Stimulated activated CD4-positive, alpha-beta T cell treated with anti-CD3 and anti-CD28 coated beads, TNF-alpha, amount 100 ng/mL, for 1 hour (primary cell): ENCODE data around the gene RIOK1.

Experiments used
- DNase-seq, 3 donors: peaks; one replicate each; pipeline ENCODE4 v3.0.0-alpha.2; 2020; ENCODE audit warnings: low read depth in 3 of 3, low spot score in 1 of 3

Gene RIOK1

GRCh38 chr6:7406743-7407142 is 17.1 kb downstream of the RIOK1 start:
- DNase-seq: no peak

DNA sequence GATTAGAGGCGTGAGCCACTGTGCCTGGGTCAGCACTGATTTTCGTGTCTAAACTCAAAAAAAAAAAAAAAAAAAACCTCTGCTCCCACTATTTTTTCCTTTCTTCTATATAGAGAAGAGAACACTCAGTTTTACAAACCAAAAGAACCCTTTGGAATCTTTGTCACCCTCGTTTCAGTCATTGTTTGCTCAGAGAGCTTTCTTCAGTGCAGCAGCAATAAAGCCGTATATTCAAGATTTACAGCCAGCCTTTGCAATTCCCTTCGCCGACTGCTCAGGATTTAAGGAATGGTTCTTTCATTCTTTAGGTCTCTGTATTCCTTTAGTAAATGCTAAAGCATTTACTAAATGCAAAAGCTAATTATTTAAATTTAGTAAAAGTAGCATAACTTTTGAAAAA is 20.1 kb downstream of the RIOK1 start:
- no peak for DNase-seq

DNA sequence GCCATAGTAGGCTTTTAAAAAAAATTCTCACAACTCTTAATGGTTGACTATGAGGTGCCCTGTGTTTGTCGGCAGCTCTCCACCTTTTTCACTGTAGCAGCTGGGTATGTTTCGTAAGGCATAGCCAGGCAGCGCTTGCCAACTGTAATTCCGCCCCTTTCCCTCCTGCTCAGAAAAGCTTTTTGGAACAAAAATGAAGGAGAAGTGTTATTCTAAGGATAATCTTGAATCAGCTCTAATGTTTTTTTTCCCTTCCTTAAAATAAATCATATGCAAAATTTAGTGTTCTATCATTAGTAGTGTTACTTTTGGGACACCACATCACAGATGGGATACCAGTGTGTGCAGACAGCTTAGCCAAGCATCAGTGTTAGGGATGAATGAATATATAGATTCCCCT is 21.2 kb downstream of the RIOK1 start:
- DNase-seq: no peak

GRCh38 chr6:7411328-7411727 is 21.7 kb downstream of the RIOK1 start:
- no peak for DNase-seq

DNA sequence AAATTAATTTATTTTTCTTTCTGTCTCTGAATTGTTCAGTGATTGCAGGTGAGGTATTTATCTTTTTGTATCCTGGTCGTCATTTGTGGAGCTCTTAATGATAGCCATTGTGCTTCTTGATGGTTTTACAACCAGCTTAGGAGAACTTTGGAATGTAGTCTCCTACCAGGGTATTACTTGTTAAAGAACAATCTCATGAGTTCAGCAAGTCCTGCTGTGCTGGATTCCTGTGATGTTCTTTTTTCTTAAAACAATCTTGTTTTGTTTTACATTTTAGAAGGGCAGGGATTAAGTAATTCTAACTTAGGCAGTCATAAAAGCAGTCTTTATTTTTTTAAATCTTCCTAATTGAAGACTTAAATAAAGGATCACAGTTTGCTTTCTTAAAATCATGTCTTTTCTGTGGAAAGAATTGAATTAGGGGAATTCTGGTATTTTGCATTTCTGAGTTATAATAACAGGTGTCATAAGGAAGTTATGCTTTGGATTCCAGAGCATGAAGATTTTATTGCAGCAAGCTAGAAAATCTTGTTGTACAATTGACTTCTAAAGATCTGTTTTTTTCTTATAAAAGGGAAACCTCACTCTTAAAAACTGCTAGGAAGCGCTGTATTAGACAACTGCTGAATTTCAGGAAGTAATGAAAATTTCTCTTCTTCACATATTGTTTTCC is 23.7 kb downstream of the RIOK1 start:
- DNase-seq: no peak

DNA sequence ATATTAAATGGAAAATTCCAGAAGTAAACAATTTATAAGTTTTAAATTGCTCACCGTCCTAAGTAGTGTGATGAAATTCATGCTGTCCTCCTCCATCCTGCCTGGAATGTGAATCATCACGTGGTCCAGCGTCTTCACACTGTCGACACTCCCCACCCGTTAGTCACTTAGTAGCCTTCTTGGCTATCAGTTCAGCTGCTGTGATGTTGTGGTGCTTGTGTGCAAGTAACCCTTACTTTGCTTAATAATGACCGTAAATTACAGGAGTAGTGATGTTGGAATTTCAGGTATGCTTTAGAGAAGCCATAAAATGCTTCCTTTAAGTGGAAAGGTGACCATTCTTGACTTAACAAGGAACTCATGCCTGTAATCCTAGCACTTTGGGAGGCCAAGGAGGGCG is 25.2 kb downstream of the RIOK1 start:
- no peak for DNase-seq

DNA sequence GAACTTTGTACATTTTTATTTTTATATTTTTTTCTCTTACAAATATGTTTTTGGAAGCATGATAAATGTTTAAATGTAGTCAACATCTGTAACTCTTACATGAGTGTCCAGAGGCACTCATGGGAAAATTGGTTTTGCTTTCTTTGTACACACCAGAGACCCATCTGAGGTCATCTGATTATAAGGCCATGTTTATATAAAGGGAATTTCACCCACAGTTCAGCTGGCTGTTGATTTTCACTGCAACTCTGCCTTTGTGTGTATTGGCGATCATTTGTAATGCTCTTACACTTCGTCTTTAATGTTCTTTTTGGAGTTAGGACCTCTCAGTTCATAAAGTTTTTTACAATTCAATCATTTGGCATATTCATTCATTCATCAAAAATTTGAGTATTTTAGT is 28.1 kb downstream of the RIOK1 start:
- DNase-seq: no peak

GRCh38 chr6:7418238-7418905 is 28.8 kb downstream of the RIOK1 start:
- DNase-seq: no peak

GRCh38 chr6:7419065-7419464 is 29.5 kb downstream of the RIOK1 start:
- no peak for DNase-seq

DNA sequence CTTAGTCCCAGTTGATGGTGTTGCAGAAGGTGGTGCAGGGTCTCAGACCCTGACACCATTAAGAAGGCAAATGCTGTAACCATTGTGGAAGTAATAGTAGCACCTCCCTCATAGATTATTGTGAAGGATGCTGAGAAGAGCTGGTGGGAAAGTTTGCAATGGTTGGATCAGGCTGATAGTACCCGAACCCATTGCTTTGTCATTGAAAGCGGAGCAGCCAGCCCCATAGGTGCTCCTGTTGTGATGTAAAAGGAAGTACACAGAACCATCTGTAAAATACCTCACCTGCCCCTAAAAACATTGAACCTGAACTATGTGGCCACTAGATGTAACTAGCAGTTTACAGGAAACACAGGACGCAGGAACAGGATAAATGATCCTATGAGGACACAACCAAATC is 31.5 kb downstream of the RIOK1 start:
- DNase-seq: no peak

DNA sequence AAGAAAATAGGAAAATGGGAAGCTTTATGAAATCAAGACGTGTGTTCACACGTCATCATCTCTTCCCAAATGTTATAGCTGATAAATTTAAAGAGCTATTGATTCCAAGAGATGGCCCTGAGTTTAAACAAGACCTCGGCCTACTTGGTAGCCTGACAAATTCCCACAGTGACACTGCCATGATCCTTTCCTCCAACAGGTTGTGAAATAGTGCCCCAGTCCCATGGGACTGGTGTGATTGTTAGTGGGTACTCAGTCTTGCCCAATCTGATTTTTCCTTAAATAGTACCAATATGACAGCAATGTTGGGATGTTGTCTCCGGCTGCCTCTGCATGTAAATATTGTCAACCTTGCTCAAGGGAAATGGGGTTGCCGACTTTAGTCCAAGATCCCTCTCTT is 34.5 kb downstream of the RIOK1 start:
- DNase-seq: no peak

DNA sequence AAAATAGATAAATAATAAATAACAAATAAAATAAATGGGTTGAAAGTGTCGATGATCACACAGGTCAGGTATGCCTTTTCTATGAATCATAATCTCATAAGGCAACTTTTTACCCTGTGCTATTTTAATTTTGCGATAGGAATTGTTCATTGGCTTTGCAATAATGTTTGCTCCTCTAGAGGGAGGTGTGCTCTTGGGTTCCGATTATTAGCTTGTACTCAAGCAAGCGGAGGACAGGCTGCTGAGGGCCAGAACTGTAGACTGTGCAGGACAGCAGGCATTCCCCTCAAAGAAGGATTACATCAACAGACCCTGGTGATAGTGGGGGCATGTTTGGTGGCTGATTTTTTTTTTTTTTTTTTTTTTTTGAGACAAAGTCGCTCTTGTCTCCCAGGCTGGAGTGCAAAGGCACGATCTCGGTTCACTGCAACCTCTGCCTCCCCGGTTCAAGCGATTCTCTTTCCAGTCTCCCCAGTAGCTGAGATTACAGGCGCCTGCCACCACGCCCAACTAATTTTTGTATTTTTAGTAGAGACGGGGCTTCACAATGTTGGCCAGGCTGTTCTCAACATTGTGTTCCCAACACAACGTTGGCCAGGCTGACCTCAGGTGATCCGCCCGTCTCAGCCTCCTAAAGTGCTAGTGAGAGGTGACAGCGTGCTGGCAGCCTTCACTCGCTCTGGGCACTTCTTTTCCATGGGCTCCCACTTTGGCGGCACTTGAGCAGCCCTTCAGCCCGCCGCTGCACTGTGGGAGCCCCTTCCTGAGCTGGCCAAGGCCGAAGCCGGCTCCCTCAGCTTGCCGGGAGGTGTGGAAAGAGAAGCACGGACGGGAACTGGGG is 35.6 kb downstream of the RIOK1 start:
- no peak for DNase-seq

DNA sequence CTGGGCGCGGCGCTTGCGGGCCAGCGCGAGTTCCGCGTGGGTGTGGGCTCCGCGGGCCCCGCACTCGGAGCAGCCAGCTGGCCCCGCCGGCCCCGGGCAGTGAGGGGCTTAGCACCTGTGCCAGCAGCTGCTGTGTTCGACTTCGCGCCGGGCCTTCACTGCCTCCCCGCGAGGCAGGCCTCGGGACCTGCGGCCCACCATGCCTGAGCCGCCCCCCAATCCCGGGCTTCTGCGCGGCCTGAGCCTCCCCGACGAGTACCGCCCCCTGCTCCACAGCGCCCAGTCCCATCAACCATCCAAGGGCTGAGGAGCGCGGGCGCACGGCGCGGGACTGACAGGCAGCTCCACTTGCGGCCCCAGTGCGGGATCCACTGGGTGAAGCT is 36.2 kb downstream of the RIOK1 start:
- no peak for DNase-seq

GRCh38 chr6:7426447-7427169 is 37.0 kb downstream of the RIOK1 start:
- DNase-seq: no peak

DNA sequence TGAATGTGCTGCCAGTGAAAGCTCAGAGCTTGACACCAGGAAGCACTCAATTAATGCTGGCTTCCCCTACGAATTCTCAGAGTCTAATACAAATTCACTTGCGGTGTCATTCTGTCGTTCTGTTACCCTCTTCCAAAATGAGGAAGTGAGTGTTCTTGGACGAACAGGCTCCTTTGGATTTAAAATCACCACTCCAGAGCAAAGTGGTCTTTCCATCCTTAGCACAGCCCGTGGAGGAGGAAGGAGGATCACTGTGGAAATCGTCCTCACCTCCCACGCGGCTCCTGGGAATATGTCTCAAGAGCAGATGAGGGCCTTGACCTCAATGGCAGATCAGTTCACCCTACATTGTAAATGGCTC is 41.7 kb downstream of the RIOK1 start:
- DNase-seq: no peak

DNA sequence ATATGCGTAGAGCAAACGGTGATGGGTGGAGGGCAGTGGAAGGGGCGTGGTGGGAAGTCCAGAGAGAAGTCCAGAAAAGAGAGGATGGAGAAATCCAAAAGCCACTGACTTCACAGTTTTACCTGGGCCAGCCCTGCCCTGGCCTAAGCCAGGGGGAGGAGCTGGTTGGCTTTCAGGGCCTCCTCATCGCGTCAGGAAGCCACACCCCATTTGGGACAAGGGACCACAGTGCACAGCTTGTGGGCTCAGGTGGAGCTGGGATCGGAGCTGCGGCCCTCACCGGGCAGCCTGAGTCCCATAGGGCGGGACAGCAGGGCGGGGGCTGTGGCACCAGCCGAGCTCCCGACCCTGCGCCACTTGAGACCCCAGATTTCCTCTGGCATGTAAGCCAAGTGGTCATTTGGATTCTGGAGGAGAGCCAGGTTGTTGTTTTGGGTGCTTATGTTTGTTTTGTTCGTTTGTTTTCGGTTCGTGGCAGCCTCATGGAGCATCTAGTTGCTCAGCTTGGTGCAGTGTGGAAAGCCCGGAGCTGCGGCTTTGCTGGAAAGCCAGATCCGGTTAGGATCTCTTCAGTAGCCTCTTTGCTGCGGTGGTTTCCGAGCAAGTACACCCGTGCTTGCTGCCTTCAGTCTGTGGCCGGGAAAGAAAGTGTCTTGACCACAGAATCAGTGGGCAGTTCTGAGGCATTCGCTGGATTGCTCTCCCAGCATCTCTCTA is 42.2 kb downstream of the RIOK1 start:
- DNase-seq: no peak

DNA sequence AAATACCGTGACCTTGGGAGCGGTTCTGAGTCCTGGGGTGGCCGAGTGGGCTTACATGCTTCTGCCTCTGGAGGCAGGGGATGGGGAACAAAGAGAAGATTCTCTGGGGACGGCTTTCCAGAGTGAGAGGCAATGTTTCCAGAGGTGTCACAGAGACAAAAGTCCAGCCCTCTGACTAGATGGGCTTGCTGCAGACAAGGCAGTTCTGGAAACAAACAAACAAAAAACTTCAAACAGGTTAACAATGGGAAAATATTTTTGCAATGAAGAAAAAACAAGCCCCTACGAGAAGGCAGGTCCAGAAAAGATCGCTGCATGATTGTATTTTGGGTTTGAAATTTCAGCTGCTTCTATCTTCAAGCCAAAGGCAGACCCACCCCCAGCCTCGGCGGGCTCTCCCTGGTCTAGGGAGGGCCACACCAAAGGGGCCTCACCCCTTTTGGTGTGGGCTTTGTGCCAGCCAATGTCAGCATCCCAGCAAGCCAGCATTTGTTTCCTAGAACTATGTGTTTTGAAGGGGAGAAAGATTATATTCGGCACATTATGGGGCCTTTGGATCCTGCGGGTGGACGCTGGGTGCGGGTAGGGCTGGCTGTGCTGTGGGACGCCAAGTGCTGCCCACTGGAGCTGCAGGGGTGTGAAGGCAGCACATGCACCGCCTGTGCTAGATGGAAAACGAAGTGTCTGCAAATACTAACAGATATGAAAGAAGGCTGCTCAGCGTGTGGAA is 42.9 kb downstream of the RIOK1 start:
- DNase-seq: no peak

DNA sequence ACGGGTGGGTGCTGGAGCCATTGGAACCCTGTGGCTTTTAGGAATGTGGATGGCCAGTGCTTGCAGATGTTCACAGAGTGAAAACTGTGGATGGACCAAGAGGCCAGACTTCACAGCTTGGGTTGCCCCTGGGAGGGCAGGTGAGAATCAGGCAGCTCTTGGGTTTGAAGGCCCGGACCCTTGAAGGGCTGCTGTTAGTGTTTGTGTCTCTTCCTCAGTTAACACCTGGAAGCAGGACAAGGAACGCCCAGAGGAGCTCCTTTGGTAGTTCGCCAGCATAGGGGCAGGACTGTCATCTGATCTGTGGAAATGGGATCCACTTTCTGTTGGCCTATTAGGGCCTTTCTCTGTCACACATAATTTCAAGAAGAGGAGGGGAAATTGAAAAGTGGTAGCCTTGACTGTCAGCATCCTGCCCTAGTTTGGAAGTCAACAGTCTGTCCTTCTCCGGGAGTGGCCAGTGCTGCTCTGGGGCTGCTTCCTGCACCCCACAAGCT is 43.6 kb downstream of the RIOK1 start:
- DNase-seq: no peak

- no peak for DNase-seq
Observed at GRCh38 chr6:7434672-7435071, 45.1 kb downstream of the RIOK1 start.

- DNase-seq: no peak
Observed at GRCh38 chr6:7438011-7438410, 48.4 kb downstream of the RIOK1 start.
